Measurements from ENCODE around the gene TRPM2.

The TRPM2 gene

DNA sequence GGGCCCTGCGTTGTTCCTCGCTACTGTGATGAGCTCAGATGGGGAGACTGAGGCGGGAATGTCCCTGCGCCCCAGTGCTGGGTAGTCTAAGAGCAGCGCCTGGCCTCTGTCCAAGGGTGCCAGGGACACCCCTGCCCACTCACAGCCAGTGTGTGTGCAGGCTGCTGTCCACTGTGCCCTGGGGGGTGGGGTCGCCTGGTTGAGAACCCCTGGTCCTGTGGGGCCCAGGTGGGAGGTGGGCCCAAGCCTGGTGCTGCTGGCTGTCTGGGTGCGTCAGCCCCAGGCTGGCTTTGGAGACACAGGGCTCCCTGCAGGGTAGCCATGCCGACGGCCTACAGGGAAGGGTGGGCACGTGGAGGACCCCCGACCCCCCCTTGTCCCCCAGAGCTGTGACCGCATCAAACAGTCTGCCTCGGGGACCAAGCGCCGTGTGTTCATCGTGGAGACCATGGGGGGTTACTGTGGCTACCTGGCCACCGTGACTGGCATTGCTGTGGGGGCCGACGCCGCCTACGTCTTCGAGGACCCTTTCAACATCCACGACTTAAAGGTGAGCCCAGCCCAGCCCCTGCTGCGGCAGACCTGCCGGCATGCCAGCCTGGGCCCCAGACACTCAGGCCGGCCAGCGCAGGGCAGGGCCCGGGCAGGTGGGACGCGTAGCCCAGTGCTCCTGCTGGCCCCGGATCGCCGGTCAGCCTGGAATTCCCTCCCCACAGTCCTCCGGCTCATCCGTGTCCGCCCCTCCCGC is 29.1 kb upstream of the TRPM2 start:
- no peaks in the 10 kb centered on the region for H3K27me3 ChIP-seq (ENCODE audit: control insufficient read depth, insufficient read depth, low read length)
- no peaks in the 10 kb centered on the region for H3K36me3 ChIP-seq (ENCODE audit: control insufficient read depth, low read depth, low read length)

DNA sequence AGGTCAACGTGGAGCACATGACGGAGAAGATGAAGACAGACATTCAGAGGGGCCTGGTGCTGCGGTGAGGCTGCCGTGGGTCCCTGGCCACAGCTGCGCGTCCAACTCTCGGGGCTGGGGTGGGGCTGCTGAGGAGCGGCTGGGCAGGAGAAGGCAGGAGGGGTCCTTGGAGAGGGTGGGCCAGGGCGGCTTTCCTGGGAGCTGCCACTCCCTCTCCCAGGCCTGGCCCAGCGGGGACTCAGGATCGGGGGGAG is 28.6 kb upstream of the TRPM2 start:
- H3K4me1 ChIP-seq (ENCODE audit: control insufficient read depth, low read depth, low read length), result no peaks in the 10 kb centered on the region
- H3K36me3 ChIP-seq (ENCODE audit: control insufficient read depth, low read depth, low read length), result no peaks in the 10 kb centered on the region
- H3K27me3 ChIP-seq (ENCODE audit: control insufficient read depth, insufficient read depth, low read length), result no peaks in the 10 kb centered on the region
- H3K27ac ChIP-seq (ENCODE audit: low read length), result no peak overlapping the region
- no peak overlapping the region for H3K9ac ChIP-seq (ENCODE audit: low read length)
- no peaks in the 10 kb centered on the region for H3K9me3 ChIP-seq (ENCODE audit: control insufficient read depth, low read depth, low read length)
- no peak overlapping the region for H3K4me3 ChIP-seq (ENCODE audit: low read length)

More for the DNA sequence above, 29.1 kb upstream of the TRPM2 start:
- Histone ChIP-seq H3K9me3 (ENCODE audit: control insufficient read depth, low read depth, low read length) (no peaks in the 10 kb centered on the region), H3K4me3 (ENCODE audit: low read length) (no peak overlapping the region), H3K27ac (ENCODE audit: low read length) (no peak overlapping the region), H3K9ac (ENCODE audit: low read length) (no peak overlapping the region), H3K4me1 (ENCODE audit: control insufficient read depth, low read depth, low read length) (no peaks in the 10 kb centered on the region)

DNA sequence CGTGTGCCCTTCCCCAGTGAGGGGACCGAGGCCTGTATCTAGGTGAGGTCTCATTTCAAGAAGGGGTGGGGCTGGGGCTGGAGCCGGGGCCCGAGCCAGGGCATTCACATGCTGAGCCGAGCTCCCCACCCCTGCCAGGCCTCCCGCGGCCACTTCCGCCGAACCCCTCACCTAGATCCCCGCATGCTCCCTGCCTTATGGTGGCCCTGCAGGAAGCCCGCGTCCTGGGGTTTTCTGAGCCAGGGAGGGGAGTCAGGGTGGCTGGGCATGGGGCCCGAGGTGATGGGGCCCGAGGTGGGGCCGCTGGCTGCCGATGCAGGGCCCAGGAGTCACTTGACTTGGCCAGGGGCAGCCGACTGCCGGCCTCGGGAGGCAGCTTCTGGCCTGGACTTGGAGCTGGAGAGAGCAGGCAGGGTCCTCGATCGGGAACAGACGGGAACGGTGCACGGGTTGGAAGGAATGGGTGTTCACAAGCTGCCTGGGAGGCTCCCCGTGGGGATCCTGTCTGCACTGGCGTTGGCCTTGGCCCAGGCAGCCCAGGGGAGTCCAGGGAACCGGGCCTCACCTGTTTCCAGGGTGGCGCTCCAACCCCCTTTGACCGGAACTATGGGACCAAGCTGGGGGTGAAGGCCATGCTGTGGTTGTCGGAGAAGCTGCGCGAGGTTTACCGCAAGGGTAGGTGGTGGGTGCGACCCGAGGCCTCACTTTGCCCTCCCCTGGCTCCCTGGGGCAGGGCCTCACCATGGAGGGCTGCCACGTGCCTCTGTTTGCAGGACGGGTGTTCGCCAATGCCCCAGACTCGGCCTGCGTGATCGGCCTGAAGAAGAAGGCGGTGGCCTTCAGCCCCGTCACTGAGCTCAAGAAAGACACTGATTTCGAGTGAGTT is 27.8 kb upstream of the TRPM2 start:
- no peak overlapping the region for H3K27ac ChIP-seq (ENCODE audit: low read length)
- H3K27me3 ChIP-seq (ENCODE audit: control insufficient read depth, insufficient read depth, low read length), result no peaks in the 10 kb centered on the region
- H3K9me3 ChIP-seq (ENCODE audit: control insufficient read depth, low read depth, low read length), result no peaks in the 10 kb centered on the region
- no peak overlapping the region for H3K4me3 ChIP-seq (ENCODE audit: low read length)
- no peaks in the 10 kb centered on the region for H3K36me3 ChIP-seq (ENCODE audit: control insufficient read depth, low read depth, low read length)
- H3K4me1 ChIP-seq (ENCODE audit: control insufficient read depth, low read depth, low read length), result no peaks in the 10 kb centered on the region
- H3K9ac ChIP-seq (ENCODE audit: low read length), result no peak overlapping the region

DNA sequence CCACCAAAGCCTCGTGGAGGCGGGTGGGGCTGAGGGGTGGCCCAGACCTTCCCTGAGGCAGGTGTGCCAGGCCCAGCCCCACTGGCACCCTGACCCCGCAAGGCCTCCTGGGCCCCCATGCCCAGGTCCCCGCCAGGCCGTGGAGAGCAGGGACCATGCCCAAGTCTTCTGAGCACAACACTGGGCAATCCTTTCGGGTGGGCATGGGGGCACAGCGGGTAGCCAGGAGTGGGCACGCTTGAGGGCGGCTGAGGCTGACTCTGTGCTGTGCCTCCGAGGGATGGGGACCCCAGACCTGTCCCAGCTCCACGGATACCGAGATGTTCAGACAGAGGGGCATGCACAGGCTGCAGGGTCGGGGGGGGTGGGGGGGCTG is 27.2 kb upstream of the TRPM2 start:
- Histone ChIP-seq H3K4me1 (ENCODE audit: control insufficient read depth, low read depth, low read length) (no peaks in the 10 kb centered on the region), H3K27me3 (ENCODE audit: control insufficient read depth, insufficient read depth, low read length) (no peaks in the 10 kb centered on the region)

DNA sequence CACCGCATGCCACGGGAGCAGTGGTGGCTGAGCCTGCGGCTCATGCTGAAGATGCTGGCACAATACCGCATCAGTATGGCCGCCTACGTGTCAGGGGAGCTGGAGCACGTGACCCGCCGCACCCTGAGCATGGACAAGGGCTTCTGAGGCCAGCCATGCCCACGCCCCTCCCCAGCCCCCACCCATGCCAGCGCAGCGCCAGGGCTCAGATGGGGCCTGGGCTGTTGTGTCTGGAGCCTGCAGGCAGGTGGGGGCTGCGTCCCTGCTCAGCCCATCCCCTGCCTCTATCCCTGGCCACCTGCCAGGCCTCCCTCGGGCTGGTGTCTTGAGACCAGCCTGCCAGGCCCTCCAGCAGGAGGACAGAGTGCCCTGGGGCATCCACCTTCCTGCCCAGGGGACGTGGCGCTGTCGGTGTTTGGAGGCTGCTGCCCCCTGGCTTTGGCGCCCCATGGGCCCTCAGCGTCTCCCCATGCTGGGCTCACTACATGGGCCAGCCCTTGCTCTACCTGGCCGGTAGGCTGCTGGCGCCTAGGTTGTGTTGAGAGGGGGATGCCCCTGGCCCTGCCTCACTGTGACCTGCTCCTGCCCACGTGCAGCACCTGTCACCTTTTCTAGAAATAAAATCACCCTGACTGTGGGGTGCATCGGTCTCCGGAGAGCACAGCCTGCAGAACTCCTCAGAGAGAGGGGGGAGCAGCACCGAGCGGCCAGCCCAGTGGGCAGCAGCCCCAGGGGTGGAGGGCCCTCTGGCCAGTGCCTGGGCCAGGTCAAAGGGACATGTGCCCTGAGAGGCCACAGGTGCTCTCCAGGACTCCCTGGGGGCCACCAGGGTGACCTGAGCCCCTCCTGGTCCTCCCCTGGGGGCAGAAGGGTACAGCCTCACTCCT is 26.5 kb upstream of the TRPM2 start:
- Histone ChIP-seq H3K9me3 (ENCODE audit: control insufficient read depth, low read depth, low read length) (no peaks in the 10 kb centered on the region), H3K4me1 (ENCODE audit: control insufficient read depth, low read depth, low read length) (no peaks in the 10 kb centered on the region), H3K4me3 (ENCODE audit: low read length) (no peak overlapping the region), H3K27me3 (ENCODE audit: control insufficient read depth, insufficient read depth, low read length) (no peaks in the 10 kb centered on the region), H3K9ac (ENCODE audit: low read length) (no peak overlapping the region), H3K27ac (ENCODE audit: low read length) (no peak overlapping the region), H3K36me3 (ENCODE audit: control insufficient read depth, low read depth, low read length) (no peaks in the 10 kb centered on the region)

More for the DNA sequence above, 27.2 kb upstream of the TRPM2 start:
- Histone ChIP-seq H3K36me3 (ENCODE audit: control insufficient read depth, low read depth, low read length) (no peaks in the 10 kb centered on the region), H3K4me3 (ENCODE audit: low read length) (no peak overlapping the region), H3K9ac (ENCODE audit: low read length) (no peak overlapping the region), H3K27ac (ENCODE audit: low read length) (no peak overlapping the region), H3K9me3 (ENCODE audit: control insufficient read depth, low read depth, low read length) (no peaks in the 10 kb centered on the region)

DNA sequence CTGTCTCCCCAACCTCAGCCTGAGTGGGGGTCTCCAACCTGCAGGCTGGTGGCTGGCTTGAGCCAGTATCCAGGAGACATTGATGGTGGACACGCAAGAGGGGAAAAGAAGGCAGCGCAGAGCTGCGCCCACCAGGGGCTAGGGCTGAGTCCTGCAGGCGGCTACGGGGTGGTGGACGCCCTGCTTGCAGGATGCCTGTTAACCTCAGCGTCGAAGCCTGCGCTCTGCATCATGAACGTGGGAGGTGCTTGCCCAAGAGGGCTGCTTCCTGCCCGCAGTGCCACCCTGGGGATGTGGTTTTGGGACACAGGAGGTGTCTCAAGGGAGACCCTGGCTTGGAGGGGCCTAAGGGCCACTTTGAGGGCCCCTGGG is 25.8 kb upstream of the TRPM2 start:
- no peak overlapping the region for H3K27ac ChIP-seq (ENCODE audit: low read length)
- no peak overlapping the region for H3K9ac ChIP-seq (ENCODE audit: low read length)
- H3K4me1 ChIP-seq (ENCODE audit: control insufficient read depth, low read depth, low read length), result no peaks in the 10 kb centered on the region
- H3K36me3 ChIP-seq (ENCODE audit: control insufficient read depth, low read depth, low read length), result no peaks in the 10 kb centered on the region
- no peak overlapping the region for H3K4me3 ChIP-seq (ENCODE audit: low read length)
- no peaks in the 10 kb centered on the region for H3K27me3 ChIP-seq (ENCODE audit: control insufficient read depth, insufficient read depth, low read length)
- H3K9me3 ChIP-seq (ENCODE audit: control insufficient read depth, low read depth, low read length), result no peaks in the 10 kb centered on the region

DNA sequence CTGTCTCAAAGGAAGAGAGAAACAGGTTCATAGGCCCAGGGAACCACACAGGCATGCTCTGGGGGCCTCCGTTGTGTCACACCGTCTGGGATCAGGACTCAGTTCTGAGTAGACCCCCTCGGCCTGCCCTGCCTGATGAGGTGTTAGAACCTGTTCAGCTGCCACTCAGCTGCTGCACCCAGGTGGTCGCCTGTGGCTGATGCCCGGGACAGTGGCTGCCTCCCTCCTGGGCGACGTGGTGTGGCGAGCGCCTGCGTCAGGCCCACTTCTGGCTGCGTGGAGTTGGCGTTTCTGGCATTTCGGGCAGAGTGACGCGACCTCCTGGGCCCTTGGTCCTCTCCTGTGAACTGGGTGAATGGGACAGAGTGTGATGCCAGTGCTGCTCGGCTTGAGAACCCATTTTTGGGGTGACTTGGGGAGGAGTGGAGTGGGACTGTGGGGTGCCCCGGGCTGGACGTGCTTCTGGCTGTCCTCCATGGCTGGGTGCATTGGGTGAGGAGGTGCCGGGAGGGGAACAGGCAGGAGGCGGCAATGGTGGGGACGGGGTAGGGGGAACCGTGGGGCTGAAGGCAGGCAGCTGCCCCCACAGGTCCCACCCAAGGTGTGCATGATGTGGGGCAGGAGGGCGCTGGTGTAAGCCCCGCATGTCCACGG is 25.1 kb upstream of the TRPM2 start:
- no peaks in the 10 kb centered on the region for H3K4me1 ChIP-seq (ENCODE audit: control insufficient read depth, low read depth, low read length)
- no peak overlapping the region for H3K9ac ChIP-seq (ENCODE audit: low read length)
- H3K9me3 ChIP-seq (ENCODE audit: control insufficient read depth, low read depth, low read length), result no peaks in the 10 kb centered on the region
- H3K36me3 ChIP-seq (ENCODE audit: control insufficient read depth, low read depth, low read length), result no peaks in the 10 kb centered on the region
- no peaks in the 10 kb centered on the region for H3K27me3 ChIP-seq (ENCODE audit: control insufficient read depth, insufficient read depth, low read length)
- H3K4me3 ChIP-seq (ENCODE audit: low read length), result no peak overlapping the region
- no peak overlapping the region for H3K27ac ChIP-seq (ENCODE audit: low read length)

DNA sequence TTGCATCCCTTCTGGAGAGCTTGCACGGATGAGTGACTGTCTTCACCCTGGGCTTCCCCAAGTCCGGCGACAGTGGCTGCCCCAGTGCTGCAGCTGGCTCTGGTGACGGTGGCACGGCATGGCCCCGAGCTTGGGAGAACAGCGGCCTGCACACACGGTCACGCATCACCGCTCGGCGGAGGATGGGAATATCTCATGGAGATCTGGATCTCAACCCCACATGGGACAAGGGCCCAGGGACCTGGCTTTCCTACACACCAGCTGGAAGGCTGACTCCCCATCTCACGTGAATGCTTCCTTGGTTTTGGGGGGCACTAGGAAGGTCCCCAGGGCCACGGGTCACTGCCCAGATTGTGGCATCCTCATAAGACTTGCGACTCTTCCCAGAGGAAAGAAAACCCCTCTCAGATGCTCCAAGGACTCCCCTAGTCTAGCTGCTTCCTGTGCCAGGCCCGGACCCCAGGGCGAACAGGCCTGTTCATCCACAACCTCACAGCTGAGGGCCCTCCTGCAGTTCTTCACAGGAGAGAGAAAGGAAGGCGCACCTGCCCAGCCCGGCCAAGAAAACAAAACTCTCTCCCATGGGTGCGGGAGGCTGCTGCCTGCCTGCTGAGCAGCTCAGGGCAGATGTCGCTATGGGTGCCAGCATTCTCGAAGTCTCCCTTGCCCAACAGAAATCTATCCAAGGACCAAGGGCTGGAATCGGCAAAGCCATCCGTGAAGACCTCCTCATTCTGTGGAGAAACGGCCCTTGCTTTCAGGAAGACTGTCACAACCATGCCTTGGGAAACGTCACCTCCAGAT is 24.1 kb upstream of the TRPM2 start:
- no peaks in the 10 kb centered on the region for H3K36me3 ChIP-seq (ENCODE audit: control insufficient read depth, low read depth, low read length)
- H3K4me1 ChIP-seq (ENCODE audit: control insufficient read depth, low read depth, low read length), result no peaks in the 10 kb centered on the region
- no peak overlapping the region for H3K27ac ChIP-seq (ENCODE audit: low read length)
- no peak overlapping the region for H3K4me3 ChIP-seq (ENCODE audit: low read length)
- H3K9ac ChIP-seq (ENCODE audit: low read length), result no peak overlapping the region
- no peaks in the 10 kb centered on the region for H3K9me3 ChIP-seq (ENCODE audit: control insufficient read depth, low read depth, low read length)
- H3K27me3 ChIP-seq (ENCODE audit: control insufficient read depth, insufficient read depth, low read length), result no peaks in the 10 kb centered on the region

DNA sequence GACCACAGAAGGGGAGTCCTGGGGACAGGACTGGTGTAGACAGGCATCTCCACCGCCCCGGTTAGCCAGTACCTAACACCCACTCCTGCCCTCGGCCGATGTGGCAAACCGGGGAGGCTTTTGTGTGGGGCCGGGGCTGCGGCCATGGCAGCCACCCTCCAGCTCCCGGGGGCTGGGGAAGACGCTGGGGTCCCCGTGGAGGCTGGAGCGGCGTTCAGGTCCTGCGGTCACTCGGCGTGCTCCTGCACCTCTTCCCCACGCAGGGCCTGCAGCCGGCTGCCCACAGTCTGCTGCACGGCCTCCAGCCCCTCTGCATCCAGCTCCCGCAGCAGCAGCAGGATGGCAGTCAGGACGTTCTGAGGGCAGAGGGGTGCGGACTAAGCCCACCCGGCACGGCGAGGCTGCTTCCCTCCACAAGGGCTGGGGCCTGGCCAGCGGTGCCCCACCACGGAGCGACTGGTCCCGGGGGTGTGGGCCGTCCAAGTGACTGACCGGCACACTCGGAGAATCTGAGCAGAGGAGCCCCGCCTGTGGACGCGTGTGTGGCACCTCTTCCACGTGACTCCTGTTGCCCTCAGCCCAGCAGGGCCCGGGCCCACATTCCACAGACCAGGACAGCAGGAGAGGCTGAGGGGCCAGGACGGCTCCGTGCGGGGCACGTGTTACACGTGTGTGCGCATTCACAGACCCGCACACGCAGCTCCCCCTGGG is 23.3 kb upstream of the TRPM2 start:
- H3K27ac ChIP-seq (ENCODE audit: low read length), result no peak overlapping the region
- H3K27me3 ChIP-seq (ENCODE audit: control insufficient read depth, insufficient read depth, low read length), result no peaks in the 10 kb centered on the region
- H3K4me1 ChIP-seq (ENCODE audit: control insufficient read depth, low read depth, low read length), result no peaks in the 10 kb centered on the region
- H3K9ac ChIP-seq (ENCODE audit: low read length), result no peak overlapping the region
- no peaks in the 10 kb centered on the region for H3K9me3 ChIP-seq (ENCODE audit: control insufficient read depth, low read depth, low read length)
- H3K4me3 ChIP-seq (ENCODE audit: low read length), result no peak overlapping the region
- no peaks in the 10 kb centered on the region for H3K36me3 ChIP-seq (ENCODE audit: control insufficient read depth, low read depth, low read length)

DNA sequence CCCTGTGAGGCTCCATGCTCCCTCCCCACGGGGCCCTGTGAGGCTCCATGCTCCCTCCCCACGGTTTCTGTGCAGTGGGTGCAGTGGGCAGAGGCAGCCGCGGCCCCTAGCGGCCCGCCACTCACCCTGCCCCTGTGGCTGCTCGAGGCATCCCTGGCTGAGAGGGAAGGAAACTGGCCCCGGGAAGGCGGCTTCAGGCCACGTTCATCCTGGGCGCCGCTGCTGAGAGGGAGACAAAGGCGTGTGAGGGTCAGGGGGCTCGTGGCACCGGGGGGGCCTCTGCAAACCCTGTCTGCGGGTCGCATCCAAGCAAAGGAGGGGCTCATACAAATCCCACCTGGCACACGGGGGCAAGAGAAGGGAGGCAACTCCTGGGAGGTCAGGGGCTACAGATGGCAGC is 22.7 kb upstream of the TRPM2 start:
- Histone ChIP-seq H3K9me3 (ENCODE audit: control insufficient read depth, low read depth, low read length) (no peaks in the 10 kb centered on the region), H3K27me3 (ENCODE audit: control insufficient read depth, insufficient read depth, low read length) (no peaks in the 10 kb centered on the region), H3K4me1 (ENCODE audit: control insufficient read depth, low read depth, low read length) (no peaks in the 10 kb centered on the region), H3K36me3 (ENCODE audit: control insufficient read depth, low read depth, low read length) (no peaks in the 10 kb centered on the region), H3K9ac (ENCODE audit: low read length) (no peak overlapping the region), H3K4me3 (ENCODE audit: low read length) (no peak overlapping the region), H3K27ac (ENCODE audit: low read length) (no peak overlapping the region)
